GM21423 (cell line): Measurements from ENCODE around the gene NHEJ1.
"Not testable (repeated sequence)": the region's sequence is repeated elsewhere in the genome, so short reads cannot be mapped to it uniquely, and the experiment has no call there.

Experiments used
- ATAC-seq: cut with Tn5 transposase; IDR thresholded peaks from one replicate; pipeline ENCODE4 v1.9.1; 2021; ENCODE audit warnings: mild to moderate bottlenecking, moderate library complexity; ENCODE audit not compliant: unreplicated experiment

The NHEJ1 gene

GRCh38 chr2:219160186-219161017, at the start of gene NHEJ1:
Gene NHEJ1, minus strand, starts transcription at chr2:219160815. Its CDS starts 2,453 bp downstream, at chr2:219158362.
- ATAC-seq: peak; percentile 84

- ATAC-seq: no peak
Observed at GRCh38 chr2:219209236-219210195, 48.9 kb upstream of the NHEJ1 start.

- no peak for ATAC-seq
Observed at GRCh38 chr2:219207884-219208740, 47.5 kb upstream of the NHEJ1 start.

- ATAC-seq: no peak
Observed at GRCh38 chr2:219207134-219207883, 46.7 kb upstream of the NHEJ1 start.

- ATAC-seq: peak; percentile 95
Observed at GRCh38 chr2:219206328-219207133, 45.9 kb upstream of the NHEJ1 start, which contains the start of gene ZFAND2B. Gene ZFAND2B, plus strand, starts transcription at chr2:219206782. Its CDS starts 206 bp downstream, at chr2:219206988.

- ATAC-seq: no peak
Observed at GRCh38 chr2:219205981-219206327, 45.3 kb upstream of the NHEJ1 start.

- ATAC-seq: no peak
Observed at GRCh38 chr2:219205165-219205538, 44.5 kb upstream of the NHEJ1 start.

- no peak for ATAC-seq
Observed at GRCh38 chr2:219204425-219205164, 44.0 kb upstream of the NHEJ1 start.

- ATAC-seq: not testable (repeated sequence)
Observed at GRCh38 chr2:219201331-219201730, 40.7 kb upstream of the NHEJ1 start.

GRCh38 chr2:219200502-219201326, 40.1 kb upstream of the NHEJ1 start:
- ATAC-seq: not testable (repeated sequence)

GRCh38 chr2:219199470-219200211, 39.0 kb upstream of the NHEJ1 start:
- no peak for ATAC-seq

GRCh38 chr2:219198974-219199373, 38.4 kb upstream of the NHEJ1 start:
- ATAC-seq: no peak

- ATAC-seq: no peak
Observed at GRCh38 chr2:219197388-219197787, 36.8 kb upstream of the NHEJ1 start.

- ATAC-seq: no peak
Observed at GRCh38 chr2:219186754-219187456, 26.3 kb upstream of the NHEJ1 start.

GRCh38 chr2:219184121-219184520, 23.5 kb upstream of the NHEJ1 start:
- no peak for ATAC-seq

GRCh38 chr2:219183151-219183772, 22.6 kb upstream of the NHEJ1 start:
- ATAC-seq: no peak
